Ramos (cell line): ENCODE measurements around the gene CLEC18C.
"Not testable (repeated sequence)": the region's sequence is repeated elsewhere in the genome, so short reads cannot be mapped to it uniquely, and the experiment has no call there.

Experiments used
- in situ Hi-C: fragments of 300-500 bp; cut with MboI; formaldehyde crosslinking; loops from one replicate; pipeline ENCODE4 v1.14.3; 2022; ENCODE audit warnings: low sequenced_read_pairs; ENCODE audit not compliant: unreplicated experiment

CLEC18C gene

GRCh38 chr16:70173212-70173837 lies at the start of gene CLEC18C:
Gene CLEC18C, plus strand, starts transcription at chr16:70173787. Its CDS starts 492 bp downstream, at chr16:70174279.
- in situ Hi-C loops, result not testable (repeated sequence)

GRCh38 chr16:70123822-70124221 lies 49.8 kb upstream of the CLEC18C start:
- in situ Hi-C loops, result not testable (repeated sequence)

- in situ Hi-C loops, result not testable (repeated sequence)
Measured at GRCh38 chr16:70126226-70126625, 47.4 kb upstream of the CLEC18C start.

GRCh38 chr16:70127706-70128105 lies 45.9 kb upstream of the CLEC18C start:
- in situ Hi-C loops, result not testable (repeated sequence)

- in situ Hi-C loops, result not testable (repeated sequence)
Measured at GRCh38 chr16:70128844-70129243, 44.7 kb upstream of the CLEC18C start.

- in situ Hi-C loops, result not testable (repeated sequence)
Measured at GRCh38 chr16:70135796-70136195, 37.8 kb upstream of the CLEC18C start.

- in situ Hi-C loops, result not testable (repeated sequence)
Measured at GRCh38 chr16:70136595-70136994, 37.0 kb upstream of the CLEC18C start.

- in situ Hi-C loops, result not testable (repeated sequence)
Measured at GRCh38 chr16:70142739-70143138, 30.8 kb upstream of the CLEC18C start.

- in situ Hi-C loops, result not testable (repeated sequence)
Measured at GRCh38 chr16:70143231-70143895, 30.2 kb upstream of the CLEC18C start.

GRCh38 chr16:70147853-70148252 lies 25.7 kb upstream of the CLEC18C start:
- in situ Hi-C loops, result not testable (repeated sequence)

- in situ Hi-C loops, result not testable (repeated sequence)
Measured at GRCh38 chr16:70148453-70148852, 25.1 kb upstream of the CLEC18C start.

- in situ Hi-C loops, result not testable (repeated sequence)
Measured at GRCh38 chr16:70149296-70149695, 24.3 kb upstream of the CLEC18C start.

- in situ Hi-C loops, result no loop called here
Measured at GRCh38 chr16:70151391-70151790, 22.2 kb upstream of the CLEC18C start.

GRCh38 chr16:70151941-70152509 lies 21.6 kb upstream of the CLEC18C start:
- in situ Hi-C loops, result no loop called here

- in situ Hi-C loops, result no loop called here
Measured at GRCh38 chr16:70152578-70153302, 20.8 kb upstream of the CLEC18C start.

GRCh38 chr16:70154736-70155135 lies 18.9 kb upstream of the CLEC18C start:
- in situ Hi-C loops, result not testable (repeated sequence)

- in situ Hi-C loops, result no loop called here
Measured at GRCh38 chr16:70156207-70156978, 17.2 kb upstream of the CLEC18C start.

- in situ Hi-C loops, result no loop called here
Measured at GRCh38 chr16:70157105-70157476, 16.5 kb upstream of the CLEC18C start.

GRCh38 chr16:70157477-70158260 lies 15.9 kb upstream of the CLEC18C start:
- in situ Hi-C loops, result no loop called here
